Tibial nerve (tissue), 4 donors: ENCODE results near the gene PRKAR1B. TPM values are rescaled to one million over a fixed set of nuclear protein-coding genes. Genes with fewer than 3 reads are reported as not detected.

Source experiments
- DNase-seq, 2 donors: peaks; one replicate each; pipeline ENCODE4 v3.0.0-alpha.2; 2019; ENCODE audit warnings: low spot score in 2 of 2
- H3K27ac ChIP-seq, 4 donors: fragments of 200-600 bp; sonication (generic) in 3 of 4; one replicate each; pipeline ENCODE4 v1.5.1; 2017 to 2019; ENCODE audit warnings: mild to moderate bottlenecking in 1 of 4
- H3K27me3 ChIP-seq, 2 donors: fragments of 200-600 bp; sonication (generic) in 1 of 2; one replicate each; pipeline versions ENCODE4 v1.5.1 to v1.6.0; 2017 to 2019
- H3K36me3 ChIP-seq, 3 donors: fragments of 200-600 bp; sonication (generic); one replicate each; pipeline ENCODE4 v1.5.1; 2018 to 2019
- H3K4me1 ChIP-seq, 4 donors: fragments of 200-600 bp; sonication (generic) in 3 of 4; one replicate each; pipeline ENCODE4 v1.5.1; 2017 to 2019
- H3K4me3 ChIP-seq, 4 donors: fragments of 200-600 bp; sonication (generic) in 3 of 4; one replicate each; pipeline ENCODE4 v1.5.1; 2017 to 2019; ENCODE audit warnings: mild to moderate bottlenecking in 1 of 4, moderate library complexity in 1 of 4
- H3K9me3 ChIP-seq, 4 donors: fragments of 200-600 bp; sonication (generic) in 3 of 4; one replicate each; pipeline ENCODE4 v1.5.1; 2017 to 2019
- CTCF ChIP-seq, 5 experiments: fragments of 200-600 bp in 3 of 5; fragments of 450-650 bp in 2 of 5; sonication (generic) in 3 of 5; IDR thresholded peaks; one replicate each; pipeline ENCODE4 v1.5.1; 2016 to 2019; ENCODE audit warnings: antibody characterized with exemption in 5 of 5, mild to moderate bottlenecking in 3 of 5, moderate library complexity in 2 of 5
- EP300 ChIP-seq, 2 donors: sonication (generic); formaldehyde crosslinking; IDR thresholded peaks; one replicate each; pipeline ENCODE4 v1.6.1; 2017; ENCODE audit warnings: antibody characterized with exemption in 2 of 2, mild to moderate bottlenecking in 1 of 2
- POLR2A ChIP-seq, 2 donors: fragments of 450-650 bp; IDR thresholded peaks; one replicate each; pipeline ENCODE4 v1.6.1; 2017; ENCODE audit warnings: antibody characterized with exemption in 2 of 2, mild to moderate bottlenecking in 2 of 2, moderate library complexity in 2 of 2
- WGBS, 2 donors: methylation state at CpG; one replicate each; pipeline ENCODE4 v1.1.5; 2018; 5-methylcytosine and 5-hydroxymethylcytosine counted together
- total RNA-seq, 4 donors: library from RNA; depleted of rRNA; stranded (reverse); fragments of >200 nt; gene quantifications; one replicate each; pipeline ENCODE4 v1.1.0, GENCODE V29; 2016

Gene PRKAR1B
- total RNA-seq, 4 donors from 2014 or later = 2.7 to 12.3 (median 4.8) TPM

- Histone ChIP-seq H3K9me3 (peaks cover 0 to 19% (median 0%) of the 10 kb centered on the region in 4 donors), H3K27me3 (no peaks in the 10 kb centered on the region), H3K4me1 (peaks cover 0 to 26% (median 9%) of the 10 kb centered on the region in 4 donors), H3K27ac (no peak overlapping the region), H3K4me3 (no peak overlapping the region), H3K36me3 (peaks cover 0 to 72% (median 0%) of the 10 kb centered on the region in 3 donors)
- no peak for TF ChIP-seq CTCF (IDR thresholded peaks at IDR 0.05)
- no peak for TF ChIP-seq EP300 (IDR thresholded peaks at IDR 0.05)
- TF ChIP-seq POLR2A (IDR thresholded peaks at IDR 0.05) = no peak
- DNase-seq = no peak
- 84 to 87% methylated on average over 17 of the region's 17 CpGs for WGBS, 2 donors
Measured at GRCh38 chr7:731440-732085, 4.5 kb upstream of the PRKAR1B start.

DNA sequence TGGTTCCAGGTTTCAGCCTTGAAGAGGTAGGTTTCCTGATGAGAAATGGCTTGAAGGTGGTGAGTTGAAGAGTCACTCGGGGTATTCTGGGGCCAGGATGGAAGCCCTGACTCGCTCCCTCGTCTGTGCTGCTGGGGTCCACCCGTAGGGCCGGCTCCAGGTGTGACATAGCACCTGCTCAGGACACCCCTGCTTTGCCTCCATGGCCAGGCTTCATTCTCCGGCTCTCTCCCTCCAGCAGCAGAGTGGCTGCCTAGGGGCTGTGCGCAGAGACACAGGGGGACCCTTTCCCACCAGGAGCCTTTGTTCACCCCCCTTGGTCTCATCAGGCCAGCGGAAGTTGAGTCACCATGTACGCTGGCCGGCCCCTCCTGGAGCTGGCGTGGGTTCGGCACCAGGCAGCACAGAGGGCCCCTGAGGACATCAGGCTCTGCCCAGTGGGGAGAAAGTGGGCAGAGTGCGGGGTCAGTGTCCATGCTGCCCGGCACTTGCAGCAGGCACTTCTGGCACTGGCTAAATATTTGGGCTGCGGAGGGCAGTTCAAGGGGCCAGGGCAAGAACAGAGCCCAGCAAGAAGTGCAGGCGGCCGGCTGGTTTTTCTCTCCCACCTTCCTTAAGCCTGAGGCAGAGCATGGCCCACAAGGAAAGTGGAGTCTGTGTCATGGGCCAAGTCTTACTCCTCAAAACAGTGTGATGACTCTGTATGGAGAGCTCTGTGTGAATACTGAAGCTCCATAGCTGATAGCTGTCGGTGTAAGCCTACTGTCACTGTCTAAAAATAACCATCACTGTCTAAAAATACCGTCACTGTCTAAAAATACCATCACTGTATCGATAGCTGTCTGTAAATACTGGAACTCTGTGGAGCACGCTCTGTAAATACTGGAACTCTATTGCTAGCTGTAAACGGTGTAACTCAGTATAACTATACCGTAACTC lies 3.7 kb upstream of the PRKAR1B start:
- DNase-seq = no peak
- TF ChIP-seq CTCF (IDR thresholded peaks at IDR 0.05) (no peak), POLR2A (IDR thresholded peaks at IDR 0.05) (no peak), EP300 (IDR thresholded peaks at IDR 0.05) (no peak)
- WGBS, 2 donors = 76 to 80% methylated on average over 13 to 23 of the region's 23 CpGs
- Histone ChIP-seq H3K36me3 (peaks cover 0 to 72% (median 0%) of the 10 kb centered on the region in 3 donors), H3K4me3 (no peak overlapping the region), H3K4me1 (peaks cover 0 to 31% (median 11%) of the 10 kb centered on the region in 4 donors), H3K9me3 (peaks cover 0 to 19% (median 0%) of the 10 kb centered on the region in 4 donors), H3K27ac (no peak overlapping the region), H3K27me3 (no peaks in the 10 kb centered on the region)

- H3K36me3 ChIP-seq = peaks cover 0 to 60% (median 0%) of the 10 kb centered on the region in 3 donors
- H3K27me3 ChIP-seq = no peaks in the 10 kb centered on the region
- peaks cover 0 to 9% (median 0%) of the 10 kb centered on the region in 4 donors for H3K9me3 ChIP-seq
- DNase-seq = no peak
- peaks cover 0 to 35% (median 12%) of the 10 kb centered on the region in 4 donors for H3K4me1 ChIP-seq
- TF ChIP-seq EP300 (IDR thresholded peaks at IDR 0.05) (no peak), POLR2A (IDR thresholded peaks at IDR 0.05) (no peak), CTCF (IDR thresholded peaks at IDR 0.05) (no peak)
- 91% methylated on average over 28 to 29 of the region's 29 CpGs for WGBS, 2 donors
- H3K4me3 ChIP-seq = no peak overlapping the region
- no peak overlapping the region for H3K27ac ChIP-seq
Measured at GRCh38 chr7:729140-730000, 2.3 kb upstream of the PRKAR1B start.

GRCh38 chr7:728602-729001 lies 1.5 kb upstream of the PRKAR1B start:
- Histone ChIP-seq H3K9me3 (peaks cover 0 to under 1% (median 0%) of the 10 kb centered on the region in 4 donors), H3K27me3 (no peaks in the 10 kb centered on the region), H3K27ac (no peak overlapping the region), H3K4me3 (no peak overlapping the region), H3K4me1 (peaks cover 0 to 35% (median 12%) of the 10 kb centered on the region in 4 donors), H3K36me3 (peaks cover 0 to 52% (median 0%) of the 10 kb centered on the region in 3 donors)
- DNase-seq = no peak
- no peak for TF ChIP-seq POLR2A (IDR thresholded peaks at IDR 0.05)
- TF ChIP-seq CTCF (IDR thresholded peaks at IDR 0.05) = no peak
- no peak for TF ChIP-seq EP300 (IDR thresholded peaks at IDR 0.05)
- WGBS, 2 donors = 78 to 82% methylated on average over 9 of the region's 9 CpGs
